ENCODE data around the gene MARCHF4. TPM values are rescaled to one million over a fixed set of nuclear protein-coding genes. Genes with fewer than 3 reads are reported as not detected.

MARCHF4 gene
- total RNA-seq, 1 donor from 2014 or later, result 2.2 TPM

DNA sequence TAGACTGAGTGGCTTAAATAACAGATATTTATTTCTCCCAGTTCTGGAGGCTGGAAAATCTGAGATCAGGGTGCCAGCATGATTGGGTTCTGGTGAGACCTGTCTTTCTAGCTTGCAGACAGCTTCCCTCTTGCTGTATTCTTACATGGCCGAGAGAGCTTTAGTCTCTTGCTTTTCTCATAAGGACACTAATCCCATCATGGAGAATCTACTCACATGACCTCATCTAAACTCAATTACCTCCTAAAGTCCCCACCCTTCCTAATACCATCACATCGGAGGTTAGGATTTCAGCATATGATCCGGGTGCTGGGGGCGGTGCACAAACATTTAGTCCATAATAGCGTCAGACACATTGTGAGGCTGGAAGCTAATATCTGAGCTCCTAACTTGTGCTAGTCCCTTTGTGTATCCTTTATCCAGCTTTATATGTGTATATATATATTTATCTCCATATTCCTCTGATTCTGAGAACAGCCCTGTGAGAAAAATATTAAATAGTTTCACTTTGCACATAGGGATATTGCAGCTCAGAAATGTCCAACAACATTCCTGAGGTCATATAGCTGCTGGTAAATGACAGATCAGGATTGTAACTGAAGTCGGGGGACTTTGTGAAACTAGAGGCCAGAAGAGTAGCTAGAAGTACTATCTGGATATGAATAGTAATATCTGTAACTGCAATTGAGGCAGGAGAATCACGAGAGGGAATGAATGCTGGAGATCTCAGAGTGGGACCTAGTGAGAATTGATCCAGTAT is 28.9 kb downstream of the MARCHF4 start:
- Mint-ChIP-seq H3K4me3 (ENCODE audit: low read depth) (no peak overlapping the region), H3K27me3 (peaks cover 37% of the 10 kb centered on the region), H3K4me1 (ENCODE audit: low read depth) (peaks cover 2% of the 10 kb centered on the region), H3K9me3 (ENCODE audit: low read depth) (no peaks in the 10 kb centered on the region), H3K36me3 (ENCODE audit: insufficient read depth) (no peaks in the 10 kb centered on the region), H3K27ac (no peak overlapping the region)
- TF ChIP-seq, protein P1, sequence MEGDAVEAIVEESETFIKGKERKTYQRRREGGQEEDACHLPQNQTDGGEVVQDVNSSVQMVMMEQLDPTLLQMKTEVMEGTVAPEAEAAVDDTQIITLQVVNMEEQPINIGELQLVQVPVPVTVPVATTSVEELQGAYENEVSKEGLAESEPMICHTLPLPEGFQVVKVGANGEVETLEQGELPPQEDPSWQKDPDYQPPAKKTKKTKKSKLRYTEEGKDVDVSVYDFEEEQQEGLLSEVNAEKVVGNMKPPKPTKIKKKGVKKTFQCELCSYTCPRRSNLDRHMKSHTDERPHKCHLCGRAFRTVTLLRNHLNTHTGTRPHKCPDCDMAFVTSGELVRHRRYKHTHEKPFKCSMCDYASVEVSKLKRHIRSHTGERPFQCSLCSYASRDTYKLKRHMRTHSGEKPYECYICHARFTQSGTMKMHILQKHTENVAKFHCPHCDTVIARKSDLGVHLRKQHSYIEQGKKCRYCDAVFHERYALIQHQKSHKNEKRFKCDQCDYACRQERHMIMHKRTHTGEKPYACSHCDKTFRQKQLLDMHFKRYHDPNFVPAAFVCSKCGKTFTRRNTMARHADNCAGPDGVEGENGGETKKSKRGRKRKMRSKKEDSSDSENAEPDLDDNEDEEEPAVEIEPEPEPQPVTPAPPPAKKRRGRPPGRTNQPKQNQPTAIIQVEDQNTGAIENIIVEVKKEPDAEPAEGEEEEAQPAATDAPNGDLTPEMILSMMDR (IDR thresholded peaks at IDR 0.05; ENCODE audit: unreplicated experiment), result no peak
- DNase-seq (ENCODE audit: low spot score, unreplicated experiment), result no peak

DNA sequence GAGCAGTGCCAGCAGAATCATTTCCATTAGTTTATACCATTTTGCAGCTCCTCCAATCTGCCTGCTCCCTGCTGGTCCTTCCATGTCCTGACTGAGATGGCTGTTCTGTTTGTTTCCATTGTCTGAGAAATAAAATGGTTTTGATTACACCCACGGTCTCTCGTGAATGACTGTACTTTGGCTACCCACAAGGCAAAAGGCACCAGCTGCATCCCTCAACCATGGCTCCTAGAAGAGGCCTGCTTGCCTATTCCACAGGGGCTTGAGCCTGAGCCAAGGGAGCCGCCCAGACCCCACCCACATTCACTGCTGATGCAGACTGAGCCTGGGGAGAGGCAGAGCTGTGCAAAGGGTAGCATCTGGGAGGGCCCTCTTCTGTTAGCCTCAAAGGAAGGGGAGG is 31.2 kb downstream of the MARCHF4 start:
- TF ChIP-seq, protein P1 (IDR thresholded peaks at IDR 0.05; ENCODE audit: unreplicated experiment), result no peak
- H3K27me3 Mint-ChIP-seq, result peaks cover 36% of the 10 kb centered on the region
- H3K9me3 Mint-ChIP-seq (ENCODE audit: low read depth), result no peaks in the 10 kb centered on the region

DNA sequence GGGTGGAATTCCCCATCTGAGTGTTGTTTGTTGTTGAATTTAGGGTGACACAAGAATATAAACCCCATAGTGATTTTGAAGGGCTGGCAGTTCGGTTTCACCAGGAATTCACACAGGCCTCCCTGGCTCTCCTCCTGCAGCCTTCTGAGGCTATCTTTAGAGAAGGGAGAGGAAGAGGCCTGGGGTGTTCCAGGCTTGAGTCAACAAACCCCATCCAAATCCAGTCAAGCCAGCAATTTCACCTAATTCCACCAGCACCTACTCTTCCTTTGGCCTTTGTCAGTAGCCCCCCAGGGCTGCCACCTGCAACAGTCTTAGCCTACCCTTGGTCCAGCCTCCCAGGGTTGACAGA is 32.0 kb downstream of the MARCHF4 start:
- Mint-ChIP-seq H3K4me3 (ENCODE audit: low read depth) (no peak overlapping the region), H3K27me3 (peaks cover 32% of the 10 kb centered on the region), H3K36me3 (ENCODE audit: insufficient read depth) (no peaks in the 10 kb centered on the region), H3K4me1 (ENCODE audit: low read depth) (peaks cover 2% of the 10 kb centered on the region), H3K27ac (no peak overlapping the region), H3K9me3 (ENCODE audit: low read depth) (no peaks in the 10 kb centered on the region)
- DNase-seq (ENCODE audit: low spot score, unreplicated experiment), result no peak
- TF ChIP-seq, protein P1 (IDR thresholded peaks at IDR 0.05; ENCODE audit: unreplicated experiment), result no peak

More for the DNA sequence above, 31.2 kb downstream of the MARCHF4 start:
- H3K27ac Mint-ChIP-seq, result no peak overlapping the region
- H3K36me3 Mint-ChIP-seq (ENCODE audit: insufficient read depth), result no peaks in the 10 kb centered on the region
- no peak for DNase-seq (ENCODE audit: low spot score, unreplicated experiment)
- peaks cover 2% of the 10 kb centered on the region for H3K4me1 Mint-ChIP-seq (ENCODE audit: low read depth)
- no peak overlapping the region for H3K4me3 Mint-ChIP-seq (ENCODE audit: low read depth)

DNA sequence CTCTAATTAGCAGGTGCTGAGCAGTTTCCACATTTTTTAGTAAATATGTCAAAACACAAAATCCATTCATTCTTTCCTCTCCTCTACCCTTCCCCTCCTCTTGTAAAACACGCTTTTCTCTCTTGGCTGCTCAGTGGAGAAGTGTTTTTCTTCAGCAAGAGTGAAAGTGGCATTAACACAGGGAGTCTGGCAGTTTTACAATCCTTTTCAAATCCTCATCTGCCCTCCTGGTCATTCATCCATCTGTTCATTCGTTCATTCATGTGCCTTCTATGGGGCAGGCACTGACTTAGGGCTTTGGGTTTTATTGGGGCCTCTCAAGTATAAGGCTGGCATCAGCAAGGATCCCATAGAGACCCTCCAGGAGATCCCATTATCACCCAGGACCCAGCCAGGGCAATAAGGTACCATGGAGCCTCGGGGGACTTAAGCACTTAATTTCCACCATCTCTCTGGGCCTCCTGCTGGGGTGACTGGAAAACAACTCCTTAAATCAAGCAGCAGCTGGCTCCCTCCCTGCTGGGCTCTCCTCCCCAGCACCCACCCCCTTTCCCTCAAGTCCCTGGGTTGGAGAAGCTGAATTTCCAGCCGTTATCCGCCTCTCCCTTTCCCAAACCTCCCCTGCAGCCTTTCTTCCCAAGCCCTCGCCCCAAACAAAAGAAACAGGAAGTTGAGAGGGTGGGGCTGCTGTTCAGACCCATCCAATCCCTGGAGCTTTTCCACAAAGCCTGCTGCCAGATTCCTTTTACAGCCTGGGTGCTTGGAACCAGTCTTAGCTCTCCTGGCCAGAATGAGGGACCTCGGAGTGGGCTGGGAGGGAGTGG is 32.6 kb downstream of the MARCHF4 start:
- no peak for DNase-seq (ENCODE audit: low spot score, unreplicated experiment)
- TF ChIP-seq, protein P1 (IDR thresholded peaks at IDR 0.05; ENCODE audit: unreplicated experiment), result no peak
- Mint-ChIP-seq H3K27me3 (peaks cover 26% of the 10 kb centered on the region), H3K4me1 (ENCODE audit: low read depth) (peaks cover 2% of the 10 kb centered on the region), H3K36me3 (ENCODE audit: insufficient read depth) (no peaks in the 10 kb centered on the region), H3K9me3 (ENCODE audit: low read depth) (no peaks in the 10 kb centered on the region), H3K4me3 (ENCODE audit: low read depth) (no peak overlapping the region), H3K27ac (no peak overlapping the region)

DNA sequence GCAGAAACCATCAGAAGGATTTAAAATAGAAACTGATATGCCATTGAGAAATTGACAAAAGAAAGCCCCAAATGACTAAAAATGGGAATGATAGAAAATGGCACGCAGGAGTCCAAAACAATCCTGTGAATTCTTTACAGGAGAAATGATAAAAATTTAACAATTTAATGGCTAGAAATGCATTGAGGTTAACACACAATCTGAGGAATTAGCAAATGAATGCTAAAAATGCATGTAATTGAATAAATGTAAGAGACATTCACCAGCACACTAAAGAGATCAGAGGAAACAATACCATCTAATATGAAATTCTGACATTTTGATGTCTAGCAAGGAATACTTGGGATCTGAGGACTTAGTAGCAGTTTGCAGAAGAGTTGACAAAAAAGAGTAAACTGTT is 37.0 kb downstream of the MARCHF4 start:
- Mint-ChIP-seq H3K27me3 (peaks cover 14% of the 10 kb centered on the region), H3K9me3 (ENCODE audit: low read depth) (no peaks in the 10 kb centered on the region), H3K27ac (no peak overlapping the region), H3K4me3 (ENCODE audit: low read depth) (no peak overlapping the region), H3K4me1 (ENCODE audit: low read depth) (peaks cover 2% of the 10 kb centered on the region), H3K36me3 (ENCODE audit: insufficient read depth) (no peaks in the 10 kb centered on the region)
- TF ChIP-seq, protein P1 (IDR thresholded peaks at IDR 0.05; ENCODE audit: unreplicated experiment), result no peak
- no peak for DNase-seq (ENCODE audit: low spot score, unreplicated experiment)

All from progenitor cell of endocrine pancreas (in vitro differentiated cells).